Upper lobe of left lung (tissue), 4 donors: ENCODE results near the gene RPL12.

Experiments used
- CTCF ChIP-seq, 6 experiments: fragments of 450-650 bp in 4 of 6; fragments of 200-600 bp in 2 of 6; sonication (generic) in 2 of 6; IDR thresholded peaks; one replicate each; pipeline ENCODE4 v1.5.1; 2016 to 2019; ENCODE audit warnings: antibody characterized with exemption in 6 of 6
- POLR2A ChIP-seq, 4 donors: fragments of 450-650 bp; IDR thresholded peaks; one replicate each; pipeline ENCODE4 v1.5.1; 2016 to 2017; ENCODE audit warnings: antibody characterized with exemption in 4 of 4, mild to moderate bottlenecking in 2 of 4

- TF ChIP-seq POLR2A (IDR thresholded peaks at IDR 0.05) (no peak), CTCF (IDR thresholded peaks at IDR 0.05) (no peak)
These were observed 28.4 kb downstream of the RPL12 start for GRCh38 chr9:127422787-127423186.
